Measurements from ENCODE around the gene ATXN2. TPM values are rescaled to one million over a fixed set of nuclear protein-coding genes. Genes with fewer than 3 reads are reported as not detected.

Gene ATXN2
- total and polyA plus RNA-seq, 9 of the 15 experiments (the other 6 are each of a cell fraction or from before 2014, with no cell fraction given) = 16.8 to 67.8 (median 29.3) TPM

DNA sequence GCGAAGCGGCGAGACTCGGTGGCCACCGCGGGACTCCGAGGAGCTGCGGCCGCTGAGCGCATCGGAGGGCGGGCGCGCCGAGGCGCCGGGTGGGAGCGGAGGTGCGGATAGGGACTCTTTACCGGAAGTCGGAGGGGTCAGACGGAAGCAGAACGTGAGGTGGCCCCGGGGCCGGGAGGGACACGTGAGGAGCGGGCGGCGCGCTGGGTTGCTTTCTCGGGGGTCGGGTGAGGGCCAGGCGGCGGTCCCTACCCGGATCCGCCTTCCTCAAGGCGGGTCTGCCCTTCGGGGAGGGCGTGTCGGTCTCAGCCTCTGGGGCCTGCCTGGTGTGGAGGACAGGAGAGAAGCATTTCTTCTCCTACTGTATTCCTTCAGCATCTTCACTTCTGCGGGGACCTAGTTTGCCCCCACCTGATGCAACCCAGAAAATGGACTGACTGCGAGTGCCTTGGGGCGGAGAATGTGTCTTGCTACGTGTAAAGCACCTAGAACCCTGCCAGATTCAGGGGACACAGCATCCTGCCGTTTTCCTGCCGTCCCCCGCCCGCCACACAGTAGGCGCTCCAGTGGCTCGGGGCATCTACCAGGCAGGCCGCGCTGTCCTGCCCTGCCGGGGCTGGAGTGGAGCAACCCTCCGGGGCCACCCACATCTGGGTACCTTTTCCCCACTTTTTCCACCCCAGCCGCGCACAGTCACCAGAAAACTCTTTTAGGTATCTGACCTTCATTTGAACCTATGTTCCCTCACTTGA is 514 bp upstream of the ATXN2 start (continued):
- TF ChIP-seq CREM (IDR thresholded peaks at IDR 0.05; ENCODE audit: low read depth) = peak; percentile 46
- no peak for TF ChIP-seq SMAD3 (CRISPR knock-in tag; conservative IDR thresholded peaks at IDR 0.05)
- TF ChIP-seq, protein P1, sequence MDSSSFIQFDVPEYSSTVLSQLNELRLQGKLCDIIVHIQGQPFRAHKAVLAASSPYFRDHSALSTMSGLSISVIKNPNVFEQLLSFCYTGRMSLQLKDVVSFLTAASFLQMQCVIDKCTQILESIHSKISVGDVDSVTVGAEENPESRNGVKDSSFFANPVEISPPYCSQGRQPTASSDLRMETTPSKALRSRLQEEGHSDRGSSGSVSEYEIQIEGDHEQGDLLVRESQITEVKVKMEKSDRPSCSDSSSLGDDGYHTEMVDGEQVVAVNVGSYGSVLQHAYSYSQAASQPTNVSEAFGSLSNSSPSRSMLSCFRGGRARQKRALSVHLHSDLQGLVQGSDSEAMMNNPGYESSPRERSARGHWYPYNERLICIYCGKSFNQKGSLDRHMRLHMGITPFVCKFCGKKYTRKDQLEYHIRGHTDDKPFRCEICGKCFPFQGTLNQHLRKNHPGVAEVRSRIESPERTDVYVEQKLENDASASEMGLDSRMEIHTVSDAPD (CRISPR knock-in tag; IDR thresholded peaks at IDR 0.05) = no peak
- peak; percentile 94 for TF ChIP-seq SAP30 (IDR thresholded peaks at IDR 0.05; ENCODE audit: borderline replicate concordance, insufficient read depth, low read depth, low read length, poor library complexity, severe bottlenecking)
- TF ChIP-seq, protein P2, sequence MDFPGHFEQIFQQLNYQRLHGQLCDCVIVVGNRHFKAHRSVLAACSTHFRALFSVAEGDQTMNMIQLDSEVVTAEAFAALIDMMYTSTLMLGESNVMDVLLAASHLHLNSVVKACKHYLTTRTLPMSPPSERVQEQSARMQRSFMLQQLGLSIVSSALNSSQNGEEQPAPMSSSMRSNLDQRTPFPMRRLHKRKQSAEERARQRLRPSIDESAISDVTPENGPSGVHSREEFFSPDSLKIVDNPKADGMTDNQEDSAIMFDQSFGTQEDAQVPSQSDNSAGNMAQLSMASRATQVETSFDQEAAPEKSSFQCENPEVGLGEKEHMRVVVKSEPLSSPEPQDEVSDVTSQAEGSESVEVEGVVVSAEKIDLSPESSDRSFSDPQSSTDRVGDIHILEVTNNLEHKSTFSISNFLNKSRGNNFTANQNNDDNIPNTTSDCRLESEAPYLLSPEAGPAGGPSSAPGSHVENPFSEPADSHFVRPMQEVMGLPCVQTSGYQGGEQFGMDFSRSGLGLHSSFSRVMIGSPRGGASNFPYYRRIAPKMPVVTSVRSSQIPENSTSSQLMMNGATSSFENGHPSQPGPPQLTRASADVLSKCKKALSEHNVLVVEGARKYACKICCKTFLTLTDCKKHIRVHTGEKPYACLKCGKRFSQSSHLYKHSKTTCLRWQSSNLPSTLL (IDR thresholded peaks at IDR 0.05) = peak; percentile 87

Data from K562 (cell line).